PC-3 (cell line): ENCODE measurements around the gene PPARGC1A. TPM values are rescaled to one million over a fixed set of nuclear protein-coding genes. Genes with fewer than 3 reads are reported as not detected.

ENCODE experiments used
- ATAC-seq: fragments of 200-7000 bp; cut with Tn5 transposase; 2 replicates; pipeline ENCODE4 v1.9.1; 2020; ENCODE audit warnings: mild to moderate bottlenecking, moderate library complexity
- BruUV-seq: library from RNA; stranded (reverse); fragments of 400-500 nt; replicated peaks from 2 replicates; lab custom pipeline; 2021; lab: Mats Ljungman, UMichigan
- CTCF ChIA-PET: fragments of 300-600 bp; sonication (Branson Sonifier 250); formaldehyde crosslinking; loops from one replicate; lab custom pipeline; 2022; ENCODE audit warnings: antibody characterized with exemption; lab: Charles Lee
- POLR2A ChIA-PET: fragments of 300-600 bp; sonication (Branson Sonifier 250); formaldehyde crosslinking; loops from one replicate; lab custom pipeline; 2022; ENCODE audit warnings: antibody characterized with exemption; ENCODE audit not compliant: unreplicated experiment; lab: Charles Lee
- DNase-seq: peaks from one replicate; pipeline ENCODE4 v3.0.0-alpha.2; 2015
- H2AFZ ChIP-seq: fragments of 300-600 bp; sonication (generic); 2 replicates; pipeline ENCODE4 v1.6.0; 2016; ENCODE audit warnings: antibody characterized with exemption, low read length
- H3F3A ChIP-seq: fragments of 300-600 bp; sonication (generic); one replicate; pipeline ENCODE4 v1.6.0; 2017; ENCODE audit warnings: antibody characterized with exemption, low read length, control low read depth, mild to moderate bottlenecking; ENCODE audit not compliant: unreplicated experiment
- H3K27ac ChIP-seq: fragments of 300-600 bp; sonication (generic); 2 replicates; pipeline ENCODE4 v1.5.1; 2016; ENCODE audit warnings: mild to moderate bottlenecking, low read length
- H3K27me3 ChIP-seq: fragments of 300-600 bp; sonication (generic); 2 replicates; pipeline ENCODE4 v1.6.1; 2016; ENCODE audit warnings: low read length, mixed read lengths
- H3K36me3 ChIP-seq: fragments of 300-600 bp; sonication (generic); 2 replicates; pipeline ENCODE4 v1.6.1; 2016; ENCODE audit warnings: low read depth, mixed run types, low read length, mixed read lengths
- H3K4me1 ChIP-seq: fragments of 300-600 bp; sonication (generic); 2 replicates; pipeline ENCODE4 v1.5.1; 2016; ENCODE audit warnings: low read length; ENCODE audit not compliant: insufficient read depth
- H3K4me2 ChIP-seq: fragments of 300-600 bp; sonication (generic); 2 replicates; pipeline ENCODE4 v1.6.0; 2016; ENCODE audit warnings: low read length
- H3K4me3 ChIP-seq: fragments of 300-600 bp; sonication (generic); 2 replicates; pipeline ENCODE4 v1.5.1; 2016; ENCODE audit warnings: mild to moderate bottlenecking, low read length, mixed read lengths
- H3K79me2 ChIP-seq: fragments of 300-600 bp; sonication (generic); 2 replicates; pipeline ENCODE4 v1.6.1; 2017; ENCODE audit warnings: low read length, mixed read lengths
- H3K9ac ChIP-seq: fragments of 300-600 bp; sonication (generic); 2 replicates; pipeline ENCODE4 v1.6.0; 2016; ENCODE audit warnings: mild to moderate bottlenecking, low read length
- H3K9me2 ChIP-seq: fragments of 300-600 bp; sonication (generic); replicated peaks from 2 replicates; pipeline ENCODE4 v1.6.1; 2016; ENCODE audit warnings: mixed run types, low read length, mixed read lengths
- H3K9me3 ChIP-seq: fragments of 300-600 bp; sonication (generic); 2 replicates; pipeline ENCODE4 v1.6.1; 2016; ENCODE audit warnings: low read length, mixed read lengths
- H4K20me1 ChIP-seq: fragments of 300-600 bp; sonication (generic); 2 replicates; pipeline ENCODE4 v1.6.1; 2016; ENCODE audit warnings: low read length, mixed read lengths
- CTCF ChIP-seq: fragments of 300-600 bp; sonication (generic); conservative IDR thresholded peaks from 2 replicates; pipeline ENCODE4 v1.5.1; 2017; ENCODE audit warnings: antibody characterized with exemption, low read depth, mild to moderate bottlenecking, low read length
- EZH2 ChIP-seq: fragments of 300-600 bp; sonication (generic); IDR thresholded peaks from one replicate; pipeline ENCODE4 v1.6.1; 2017; ENCODE audit warnings: antibody characterized with exemption, mild to moderate bottlenecking, low read length; ENCODE audit not compliant: unreplicated experiment
- EZH2phosphoT487 ChIP-seq: fragments of 300-600 bp; sonication (generic); IDR thresholded peaks from 2 replicates; pipeline ENCODE4 v1.6.1; 2018; ENCODE audit warnings: mild to moderate bottlenecking, antibody characterized with exemption, low read length, borderline replicate concordance
- intact Hi-C: fragments of 100-400 bp; cut with micrococcal nuclease; formaldehyde crosslinking; loops from 2 replicates; pipeline ENCODE4 v1.9.0; 2023
- total RNA-seq: library from RNA; depleted of rRNA; stranded (reverse); fragments of >200 nt; gene quantifications from 2 replicates; pipeline ENCODE4 v1.2.3, GENCODE V29; 2014

The PPARGC1A gene
- total RNA-seq, 1 experiment from 2014 or later: not detected

- CTCF ChIA-PET: no interaction called here
- Histone ChIP-seq H2AFZ (no peak overlapping the region), H3K9ac (no peak overlapping the region), H3K9me3 (no peaks in the 10 kb centered on the region), H3F3A (no peaks in the 10 kb centered on the region), H3K4me2 (no peak overlapping the region), H3K4me3 (no peak overlapping the region), H3K27ac (no peak overlapping the region), H3K36me3 (no peaks in the 10 kb centered on the region), H3K9me2 (no peaks in the 10 kb centered on the region), H4K20me1 (no peaks in the 10 kb centered on the region), H3K79me2 (no peaks in the 10 kb centered on the region), H3K4me1 (no peaks in the 10 kb centered on the region), H3K27me3 (no peaks in the 10 kb centered on the region)
- POLR2A ChIA-PET: no interaction called here
- DNase-seq (no peak), ATAC-seq (no peak)
- intact Hi-C loops: no loop called here
- TF ChIP-seq CTCF: no peak
- TF ChIP-seq EZH2: no peak
- no peak for TF ChIP-seq EZH2phosphoT487
- no TSS peak for BruUV-seq
These were observed 38.4 kb downstream of the PPARGC1A start for GRCh38 chr4:23851464-23851863.

- Histone ChIP-seq H2AFZ (no peak overlapping the region), H3K79me2 (no peaks in the 10 kb centered on the region), H3K27me3 (no peaks in the 10 kb centered on the region), H3K4me1 (no peaks in the 10 kb centered on the region), H3K4me3 (no peak overlapping the region), H3K27ac (no peak overlapping the region), H3K4me2 (no peak overlapping the region), H3K9me3 (no peaks in the 10 kb centered on the region), H3K9ac (no peak overlapping the region), H3K9me2 (no peaks in the 10 kb centered on the region), H4K20me1 (no peaks in the 10 kb centered on the region), H3F3A (no peaks in the 10 kb centered on the region), H3K36me3 (no peaks in the 10 kb centered on the region)
- ATAC-seq: no peak
- DNase-seq: no peak
- POLR2A ChIA-PET: no interaction called here
- TF ChIP-seq CTCF: no peak
- no peak for TF ChIP-seq EZH2
- BruUV-seq: no TSS peak
- CTCF ChIA-PET: no interaction called here
- intact Hi-C loops: no loop called here
These were observed 42.7 kb downstream of the PPARGC1A start for GRCh38 chr4:23847158-23847557.

- no peak for ATAC-seq
- no peaks in the 10 kb centered on the region for H3K9me2 ChIP-seq
These were observed 44.9 kb downstream of the PPARGC1A start for GRCh38 chr4:23844961-23845360.

More at GRCh38 chr4:23844961-23845360, 44.9 kb downstream of the PPARGC1A start:
- no peak overlapping the region for H3K4me2 ChIP-seq
- no peaks in the 10 kb centered on the region for H3F3A ChIP-seq
- no peaks in the 10 kb centered on the region for H3K36me3 ChIP-seq
- no peak for DNase-seq
- POLR2A ChIA-PET: no interaction called here
- no peak for TF ChIP-seq CTCF
- no peak for TF ChIP-seq EZH2
- TF ChIP-seq EZH2phosphoT487: no peak
- no TSS peak for BruUV-seq
- intact Hi-C loops: no loop called here
- no peaks in the 10 kb centered on the region for H3K79me2 ChIP-seq
- H3K27me3 ChIP-seq: no peaks in the 10 kb centered on the region
- no peaks in the 10 kb centered on the region for H3K9me3 ChIP-seq
- CTCF ChIA-PET: no interaction called here
- H3K4me3 ChIP-seq: no peak overlapping the region
- H2AFZ ChIP-seq: no peak overlapping the region
- no peak overlapping the region for H3K9ac ChIP-seq
- H3K27ac ChIP-seq: no peak overlapping the region
- H3K4me1 ChIP-seq: no peaks in the 10 kb centered on the region
- no peaks in the 10 kb centered on the region for H4K20me1 ChIP-seq
